Naive thymus-derived CD4-positive, alpha-beta T cell (primary cell): ENCODE data around the gene IL1R1. TPM values are rescaled to one million over a fixed set of nuclear protein-coding genes. Genes with fewer than 3 reads are reported as not detected.

Experiments used
- ATAC-seq: fragments of 150-1000 bp; cut with Tn5 transposase; 2 replicates; pipeline ENCODE4 v1.10.0; 2021; ENCODE audit warnings: mild to moderate bottlenecking, moderate library complexity
- CTCF ChIA-PET: fragments of 350-600 bp; sonication (Branson Sonifier 250); formaldehyde crosslinking; loops from one replicate; lab custom pipeline; 2021; ENCODE audit warnings: antibody characterized with exemption; lab: Charles Lee
- POLR2A ChIA-PET: fragments of 350-600 bp; sonication (Branson Sonifier 250); formaldehyde crosslinking; loops from one replicate; lab custom pipeline; 2021; ENCODE audit warnings: antibody characterized with exemption, inconsistent platforms; lab: Charles Lee
- DNase-seq, 9 donors: peaks; one replicate each; pipeline versions ENCODE4 v3.0.0 to v3.0.0-alpha.2; 2020 to 2022; ENCODE audit warnings: mixed read lengths in 1 of 9
- H3K27ac ChIP-seq: one replicate; pipeline ENCODE4 v1.7.0; 2013; ENCODE audit warnings: mild to moderate bottlenecking, low read depth, low read length, moderate library complexity
- H3K27me3 ChIP-seq, 2 donors: one replicate each; pipeline ENCODE4 v1.7.0; 2013; ENCODE audit warnings: low read length in 2 of 2, mild to moderate bottlenecking in 2 of 2, moderate library complexity in 2 of 2; ENCODE audit not compliant: control insufficient read depth in 2 of 2, insufficient read depth in 2 of 2
- H3K36me3 ChIP-seq, 3 experiments: 1 replicate in 2 of 3; 2 replicates in 1 of 3; pipeline ENCODE4 v1.7.0; 2013; ENCODE audit warnings: low read length in 3 of 3, mild to moderate bottlenecking in 3 of 3, moderate library complexity in 1 of 3; ENCODE audit not compliant: insufficient read depth in 3 of 3, control insufficient read depth in 2 of 3
- H3K4me1 ChIP-seq, 2 donors: one replicate each; pipeline ENCODE4 v1.7.0; 2013; ENCODE audit warnings: low read length in 2 of 2, mild to moderate bottlenecking in 2 of 2, moderate library complexity in 1 of 2; ENCODE audit not compliant: control insufficient read depth in 2 of 2, insufficient read depth in 2 of 2
- H3K4me3 ChIP-seq: 2 replicates; pipeline ENCODE4 v1.7.0; 2013; ENCODE audit warnings: mild to moderate bottlenecking, low read length
- H3K9me3 ChIP-seq, 3 experiments: 1 replicate in 2 of 3; 2 replicates in 1 of 3; pipeline ENCODE4 v1.7.0; 2013; ENCODE audit warnings: low read length in 3 of 3; ENCODE audit not compliant: control insufficient read depth in 2 of 3
- H3K27ac Mint-ChIP-seq, 9 donors: one replicate each; pipeline ENCODE4 v1.8.0; 2020 to 2022; ENCODE audit warnings: mixed read lengths in 9 of 9, mild to moderate bottlenecking in 8 of 9, moderate library complexity in 5 of 9, inconsistent platforms in 2 of 9
- H3K27me3 Mint-ChIP-seq, 5 donors: one replicate each; pipeline ENCODE4 v1.8.0; 2021 to 2022; ENCODE audit warnings: mixed read lengths in 5 of 5, mild to moderate bottlenecking in 1 of 5
- H3K36me3 Mint-ChIP-seq, 5 donors: one replicate each; pipeline ENCODE4 v1.8.0; 2020 to 2022; ENCODE audit warnings: mixed read lengths in 5 of 5, mild to moderate bottlenecking in 3 of 5, inconsistent platforms in 1 of 5
- H3K4me1 Mint-ChIP-seq, 7 donors: one replicate each; pipeline ENCODE4 v1.8.0; 2020 to 2022; ENCODE audit warnings: mixed read lengths in 7 of 7, mild to moderate bottlenecking in 3 of 7, inconsistent platforms in 1 of 7
- H3K4me3 Mint-ChIP-seq, 10 donors: one replicate each; pipeline ENCODE4 v1.8.0; 2020 to 2022; ENCODE audit warnings: mild to moderate bottlenecking in 10 of 10, mixed read lengths in 10 of 10, moderate library complexity in 6 of 10, inconsistent platforms in 2 of 10
- H3K9me3 Mint-ChIP-seq, 11 donors: one replicate each; pipeline ENCODE4 v1.8.0; 2020 to 2022; ENCODE audit warnings: mixed read lengths in 11 of 11, mild to moderate bottlenecking in 4 of 11, inconsistent platforms in 1 of 11, moderate library complexity in 1 of 11
- intact Hi-C, 2 donors: fragments of 100-400 bp; cut with micrococcal nuclease; formaldehyde crosslinking; loops; one replicate each; pipeline ENCODE4 v1.15.1; 2023
- polyA plus RNA-seq, 2 donors: library from polyadenylated mRNA; unstranded; fragments of 300-500 nt; fragmentation: Illumina TruSeq; gene quantifications; one replicate each; pipeline ENCODE4 v1.2.3, GENCODE V29; 2021
- total RNA-seq, 6 experiments: library from RNA in 5 of 6; stranded (reverse) in 5 of 6; gene quantifications; 1 replicate in 5 of 6; 2 replicates in 1 of 6; pipeline ENCODE4 v1.2.3 and lab custom pipeline; 2021 to 2026

Gene IL1R1
- total and polyA plus RNA-seq, 7 experiments from 2014 or later, result 0.17 to 1.5 (median 0.54) TPM; not detected in 2

GRCh38 chr2:102181919-102182635 lies 39.5 kb downstream of the IL1R1 start:
- no peaks in the 10 kb centered on the region for H3K27me3 ChIP-seq
- H3K4me3 ChIP-seq, result no peak overlapping the region
- DNase-seq, result no peak
- Mint-ChIP-seq H3K27me3 (peaks cover 0 to 24% (median 5%) of the 10 kb centered on the region in 5 donors), H3K4me3 (no peak overlapping the region), H3K36me3 (no peaks in the 10 kb centered on the region), H3K9me3 (no peaks in the 10 kb centered on the region), H3K27ac (no peak overlapping the region), H3K4me1 (peaks cover 0 to 16% (median 4%) of the 10 kb centered on the region in 7 donors)
- intact Hi-C loops, result no loop called here
- no peaks in the 10 kb centered on the region for H3K36me3 ChIP-seq
- H3K4me1 ChIP-seq, result no peaks in the 10 kb centered on the region
- no peaks in the 10 kb centered on the region for H3K9me3 ChIP-seq
- POLR2A ChIA-PET, result no interaction called here
- ATAC-seq, result no peak
- H3K27ac ChIP-seq, result no peak overlapping the region
- CTCF ChIA-PET, result no interaction called here

GRCh38 chr2:102184018-102184417 lies 41.5 kb downstream of the IL1R1 start:
- DNase-seq, result no peak
- ATAC-seq, result no peak
- no peaks in the 10 kb centered on the region for H3K9me3 Mint-ChIP-seq
- Histone ChIP-seq H3K9me3 (no peaks in the 10 kb centered on the region), H3K36me3 (no peaks in the 10 kb centered on the region), H3K27ac (no peak overlapping the region), H3K27me3 (no peaks in the 10 kb centered on the region), H3K4me1 (no peaks in the 10 kb centered on the region), H3K4me3 (no peak overlapping the region)
- H3K4me1 Mint-ChIP-seq, result peaks cover 4 to 22% (median 8%) of the 10 kb centered on the region in 7 donors
- no peak overlapping the region for H3K27ac Mint-ChIP-seq
- ChIA-PET CTCF (interaction anchor here (0.6 kb wide), 1 partner anchor 1593 kb away, joined by 3 read pairs; no protein-coding TSS in a partner anchor), POLR2A (no interaction called here)
- no peak overlapping the region for H3K4me3 Mint-ChIP-seq
- H3K27me3 Mint-ChIP-seq, result peaks cover 11 to 34% (median 11%) of the 10 kb centered on the region in 5 donors
- peaks cover 0 to 4% (median 0%) of the 10 kb centered on the region in 5 donors for H3K36me3 Mint-ChIP-seq
- intact Hi-C loops, result loop anchor here in 1 of 2 donors (2.0 kb wide), 1 partner anchor 57 kb away; no protein-coding TSS in a partner anchor

GRCh38 chr2:102184568-102184967 lies 42.0 kb downstream of the IL1R1 start:
- ChIA-PET CTCF (interaction anchor here (0.7 kb wide), 1 partner anchor 222 kb away, joined by 6 read pairs; no protein-coding TSS in a partner anchor), POLR2A (no interaction called here)
- H3K4me3 ChIP-seq, result no peak overlapping the region
- ATAC-seq, result no peak
- H3K9me3 ChIP-seq, result no peaks in the 10 kb centered on the region
- H3K4me1 ChIP-seq, result no peaks in the 10 kb centered on the region
- Mint-ChIP-seq H3K27me3 (peaks cover 11 to 34% (median 12%) of the 10 kb centered on the region in 5 donors), H3K4me1 (peaks cover 4 to 22% (median 8%) of the 10 kb centered on the region in 7 donors), H3K36me3 (peaks cover 0 to 4% (median 0%) of the 10 kb centered on the region in 5 donors), H3K4me3 (no peak overlapping the region), H3K9me3 (no peaks in the 10 kb centered on the region), H3K27ac (no peak overlapping the region)
- no peak for DNase-seq
- no peak overlapping the region for H3K27ac ChIP-seq
- no peaks in the 10 kb centered on the region for H3K27me3 ChIP-seq
- intact Hi-C loops, result loop anchor here in 1 of 2 donors (2.0 kb wide), 1 partner anchor 56 kb away; no protein-coding TSS in a partner anchor
- H3K36me3 ChIP-seq, result no peaks in the 10 kb centered on the region

- Mint-ChIP-seq H3K27ac (peak overlapping the region in 1 of 9 donors; percentile 41), H3K9me3 (no peaks in the 10 kb centered on the region), H3K27me3 (peaks cover 11 to 40% (median 15%) of the 10 kb centered on the region in 5 donors), H3K4me1 (peaks cover 4 to 22% (median 8%) of the 10 kb centered on the region in 7 donors), H3K36me3 (peaks cover 0 to 4% (median 0%) of the 10 kb centered on the region in 5 donors), H3K4me3 (no peak overlapping the region)
- peak; percentile 49 for ATAC-seq
- intact Hi-C loops, result loop anchor here (2.0 to 5.0 kb wide), 3 partner anchors 55 to 262 kb away; no protein-coding TSS in a partner anchor
- Histone ChIP-seq H3K27ac (no peak overlapping the region), H3K4me3 (no peak overlapping the region), H3K9me3 (no peaks in the 10 kb centered on the region), H3K27me3 (no peaks in the 10 kb centered on the region), H3K36me3 (no peaks in the 10 kb centered on the region), H3K4me1 (no peaks in the 10 kb centered on the region)
- POLR2A ChIA-PET, result no interaction called here
- DNase-seq, result no peak
- CTCF ChIA-PET, result interaction anchor here (0.7 to 1.2 kb wide), 2 partner anchors 55 to 223 kb away, joined by 4 to 6 read pairs; no protein-coding TSS in a partner anchor
Observed at GRCh38 chr2:102185347-102185746, 42.8 kb downstream of the IL1R1 start.

- Histone ChIP-seq H3K36me3 (no peaks in the 10 kb centered on the region), H3K4me1 (no peaks in the 10 kb centered on the region), H3K27me3 (no peaks in the 10 kb centered on the region), H3K4me3 (peak within 1 kb of the TSS; percentile 54), H3K9me3 (no peaks in the 10 kb centered on the region), H3K27ac (no peak within 1 kb of the TSS)
- Mint-ChIP-seq H3K27me3 (peaks cover 11 to 38% (median 17%) of the 10 kb centered on the region in 5 donors), H3K36me3 (peaks cover 0 to 4% (median 0%) of the 10 kb centered on the region in 5 donors), H3K9me3 (no peaks in the 10 kb centered on the region), H3K4me1 (peaks cover 4 to 22% (median 8%) of the 10 kb centered on the region in 7 donors), H3K27ac (peak within 1 kb of the TSS in 2 of 9 donors; percentile 26 to 65), H3K4me3 (peak within 1 kb of the TSS; percentile 75 to 89 (median 87))
- intact Hi-C loops, result loop anchor here (5.0 kb wide), 2 partner anchors 255 to 260 kb away; no protein-coding TSS in a partner anchor
- ChIA-PET POLR2A (no interaction called here), CTCF (interaction anchor here (1.1 to 1.8 kb wide), 2 partner anchors 54 to 167 kb away, joined by 5 to 6 read pairs; no protein-coding TSS in a partner anchor)
- DNase-seq (no peak), ATAC-seq (no peak)
Observed at GRCh38 chr2:102186791-102187495, 44.4 kb downstream of the IL1R1 start, which contains the start of gene IL1RL2. IL1RL2 (plus strand) TSS chr2:102187023; CDS start chr2:102187868, 845 bp downstream.

- Histone ChIP-seq H3K36me3 (no peaks in the 10 kb centered on the region), H3K4me1 (no peaks in the 10 kb centered on the region), H3K4me3 (peak overlapping the region; percentile 54), H3K27ac (no peak overlapping the region), H3K9me3 (no peaks in the 10 kb centered on the region), H3K27me3 (no peaks in the 10 kb centered on the region)
- ChIA-PET CTCF (interaction anchor here (0.8 to 1.8 kb wide), 3 partner anchors 49 to 168 kb away, joined by 3 to 6 read pairs (median 5); no protein-coding TSS in a partner anchor), POLR2A (no interaction called here)
- Mint-ChIP-seq H3K9me3 (no peaks in the 10 kb centered on the region), H3K4me1 (peaks cover 4 to 22% (median 8%) of the 10 kb centered on the region in 7 donors), H3K27me3 (peaks cover 11 to 43% (median 20%) of the 10 kb centered on the region in 5 donors), H3K36me3 (peaks cover 0 to 4% (median 0%) of the 10 kb centered on the region in 5 donors), H3K27ac (peak overlapping the region in 2 of 9 donors; percentile 26 to 65), H3K4me3 (peak overlapping the region; percentile 75 to 89 (median 87))
- peak; percentile 2 to 35 (median 25) for DNase-seq
- intact Hi-C loops, result loop anchor here (1.0 to 5.0 kb wide), 3 partner anchors 54 to 260 kb away; no protein-coding TSS in a partner anchor
- peak; percentile 89 for ATAC-seq
Observed at GRCh38 chr2:102187496-102188150, 45.1 kb downstream of the IL1R1 start.
